ENCODE data around the gene LRRC27. TPM values are rescaled to one million over a fixed set of nuclear protein-coding genes. Genes with fewer than 3 reads are reported as not detected.

Gene LRRC27
- polyA plus RNA-seq, 3 donors = 3.6 to 12.8 (median 3.6) TPM

GRCh38 chr10:132328738-132329137 lies 3.3 kb upstream of the LRRC27 start:
- TF ChIP-seq CTCF (IDR thresholded peaks at IDR 0.05) = no peak
- H3K4me1 ChIP-seq (ENCODE audit: control insufficient read depth in 1 of 2, insufficient read depth in 2 of 2, low read length in 2 of 2) = peaks cover 50 to 59% of the 10 kb centered on the region in 2 donors
- H3K4me3 ChIP-seq (replicated peaks in 1 of 3; ENCODE audit: low read depth in 2 of 3, low read length in 3 of 3) = peak overlapping the region in 1 of 3 experiments; percentile 96
- H3K27ac Mint-ChIP-seq = peak overlapping the region; percentile 51 to 95 (median 69)
- no peak overlapping the region for H2AFZ ChIP-seq (ENCODE audit: insufficient read depth, low read depth, low read length, poor library complexity, severe bottlenecking)
- DNase-seq = no peak
- peak overlapping the region in 1 of 2 donors; percentile 69 for H3K4me3 Mint-ChIP-seq
- no peaks in the 10 kb centered on the region for H3K9me3 Mint-ChIP-seq
- peaks cover 51% of the 10 kb centered on the region for H4K20me1 ChIP-seq (ENCODE audit: insufficient read depth, low read length)
- peaks cover 2 to 24% of the 10 kb centered on the region in 2 donors for H3K36me3 ChIP-seq (replicated peaks in 1 of 2; ENCODE audit: control insufficient read depth in 1 of 2, insufficient read depth in 2 of 2, low read length in 2 of 2)
- WGBS (ENCODE audit: insufficient coverage) = 51% methylated on average over 7 of the region's 8 CpGs
- no peaks in the 10 kb centered on the region for H3K9me3 ChIP-seq (replicated peaks in 1 of 2; ENCODE audit: control insufficient read depth in 1 of 2, insufficient read depth in 1 of 2, low read length in 2 of 2)
- peak overlapping the region; percentile 49 for H3K4me2 ChIP-seq (replicated peaks; ENCODE audit: extremely low read depth, low read length, poor library complexity, severe bottlenecking)
- peaks cover 0 to 2% (median 0%) of the 10 kb centered on the region in 3 donors for H3K27me3 Mint-ChIP-seq (ENCODE audit: low read depth in 3 of 3)
- H3K27me3 ChIP-seq (ENCODE audit: control insufficient read depth in 2 of 2, insufficient read depth in 2 of 2, low read length in 2 of 2) = no peaks in the 10 kb centered on the region
- intact Hi-C loops (cut with micrococcal nuclease) = no loop called here
- H3K4me1 Mint-ChIP-seq = peaks cover 64% of the 10 kb centered on the region
- no peak overlapping the region for H3K9ac ChIP-seq (ENCODE audit: insufficient read depth, low read length, poor library complexity, severe bottlenecking)
- H3K36me3 Mint-ChIP-seq = peaks cover 38 to 54% of the 10 kb centered on the region in 2 donors
- H3K27ac ChIP-seq (ENCODE audit: low read depth in 1 of 2, low read length in 2 of 2) = peak overlapping the region; percentile 37 to 88
- H3K79me2 ChIP-seq (ENCODE audit: insufficient read depth, low read length) = peaks cover 69% of the 10 kb centered on the region

GRCh38 chr10:132329565-132330485 lies 2.2 kb upstream of the LRRC27 start:
- peaks cover 36 to 47% of the 10 kb centered on the region in 2 donors for H3K36me3 Mint-ChIP-seq
- H3K4me1 Mint-ChIP-seq = peaks cover 65% of the 10 kb centered on the region
- intact Hi-C loops (cut with micrococcal nuclease) = loop anchor here (2.0 to 10.0 kb wide), 3 partner anchors 21 to 428 kb away; partner anchors contain the start of genes INPP5A (in 1 of the 2) and PPP2R2D (in 1 of the 2)
- peak overlapping the region; percentile 87 to 95 (median 92) for H3K27ac Mint-ChIP-seq
- H3K9me3 Mint-ChIP-seq = no peaks in the 10 kb centered on the region
- peak overlapping the region; percentile 63 for H2AFZ ChIP-seq (ENCODE audit: insufficient read depth, low read depth, low read length, poor library complexity, severe bottlenecking)
- peaks cover 46% of the 10 kb centered on the region for H4K20me1 ChIP-seq (ENCODE audit: insufficient read depth, low read length)
- DNase-seq = peak; percentile 48 to 80 (median 74)
- H3K4me2 ChIP-seq (replicated peaks; ENCODE audit: extremely low read depth, low read length, poor library complexity, severe bottlenecking) = peak overlapping the region; percentile 92
- WGBS (ENCODE audit: insufficient coverage) = 19% methylated on average over 9 of the region's 23 CpGs
- H3K9me3 ChIP-seq (replicated peaks in 1 of 2; ENCODE audit: control insufficient read depth in 1 of 2, insufficient read depth in 1 of 2, low read length in 2 of 2) = no peaks in the 10 kb centered on the region
- peak overlapping the region; percentile 81 to 88 for H3K27ac ChIP-seq (ENCODE audit: low read depth in 1 of 2, low read length in 2 of 2)
- peak overlapping the region; percentile 74 for H3K9ac ChIP-seq (ENCODE audit: insufficient read depth, low read length, poor library complexity, severe bottlenecking)
- peaks cover 54 to 58% of the 10 kb centered on the region in 2 donors for H3K4me1 ChIP-seq (ENCODE audit: control insufficient read depth in 1 of 2, insufficient read depth in 2 of 2, low read length in 2 of 2)
- no peaks in the 10 kb centered on the region for H3K27me3 ChIP-seq (ENCODE audit: control insufficient read depth in 2 of 2, insufficient read depth in 2 of 2, low read length in 2 of 2)
- peaks cover 0 to 2% (median 0%) of the 10 kb centered on the region in 3 donors for H3K27me3 Mint-ChIP-seq (ENCODE audit: low read depth in 3 of 3)
- peaks cover 2 to 13% of the 10 kb centered on the region in 2 donors for H3K36me3 ChIP-seq (replicated peaks in 1 of 2; ENCODE audit: control insufficient read depth in 1 of 2, insufficient read depth in 2 of 2, low read length in 2 of 2)
- H3K4me3 Mint-ChIP-seq = peak overlapping the region; percentile 86 to 96
- no peak for TF ChIP-seq CTCF (IDR thresholded peaks at IDR 0.05)
- peaks cover 74% of the 10 kb centered on the region for H3K79me2 ChIP-seq (ENCODE audit: insufficient read depth, low read length)
- peak overlapping the region; percentile 68 to 97 (median 96) for H3K4me3 ChIP-seq (replicated peaks in 1 of 3; ENCODE audit: low read depth in 2 of 3, low read length in 3 of 3)
